Mucosa of rectum (tissue), 2 donors: ENCODE measurements around the gene SLC25A14.

Experiments used
- H3K27ac ChIP-seq, 2 donors: one replicate each; pipeline ENCODE4 v1.7.0; 2013; ENCODE audit warnings: inconsistent platforms in 2 of 2, low read depth in 2 of 2, low read length in 2 of 2
- H3K27me3 ChIP-seq, 2 donors: one replicate each; pipeline ENCODE4 v1.7.0; 2013; ENCODE audit warnings: low read length in 2 of 2; ENCODE audit not compliant: control insufficient read depth in 2 of 2, insufficient read depth in 2 of 2
- H3K36me3 ChIP-seq, 2 donors: one replicate each; pipeline ENCODE4 v1.7.0; 2013; ENCODE audit warnings: low read length in 2 of 2; ENCODE audit not compliant: control insufficient read depth in 2 of 2, insufficient read depth in 2 of 2
- H3K4me1 ChIP-seq, 2 donors: one replicate each; pipeline ENCODE4 v1.7.0; 2013; ENCODE audit warnings: low read length in 2 of 2, mild to moderate bottlenecking in 1 of 2; ENCODE audit not compliant: control insufficient read depth in 2 of 2, insufficient read depth in 2 of 2
- H3K4me3 ChIP-seq, 2 donors: one replicate each; pipeline ENCODE4 v1.7.0; 2013; ENCODE audit warnings: low read length in 2 of 2
- H3K9ac ChIP-seq, 2 donors: one replicate each; pipeline ENCODE4 v1.7.0; 2013; ENCODE audit warnings: low read length in 2 of 2, low read depth in 1 of 2, mild to moderate bottlenecking in 1 of 2
- H3K9me3 ChIP-seq, 2 donors: one replicate each; pipeline ENCODE4 v1.7.0; 2013; ENCODE audit warnings: low read length in 2 of 2; ENCODE audit not compliant: control insufficient read depth in 2 of 2
- donor health status: healthy.
- donor health status: Normal muscosa, but diverticular disease.

SLC25A14 gene

GRCh38 chrX:130339408-130340222, at the start of gene SLC25A14:
Gene SLC25A14 (plus strand): TSS chrX:130339919. CDS start chrX:130340279, 360 bp downstream.
- H3K9ac ChIP-seq, result peak within 1 kb of the TSS; percentile 54 to 70
- H3K4me1 ChIP-seq, result peaks cover 0 to 3% of the 10 kb centered on the region in 2 donors
- no peaks in the 10 kb centered on the region for H3K9me3 ChIP-seq
- H3K27me3 ChIP-seq, result peaks cover 0 to 4% of the 10 kb centered on the region in 2 donors
- no peaks in the 10 kb centered on the region for H3K36me3 ChIP-seq
- H3K4me3 ChIP-seq, result peak within 1 kb of the TSS; percentile 71 to 88
- H3K27ac ChIP-seq, result peak within 1 kb of the TSS in 1 of 2 donors; percentile 38

- H3K27ac ChIP-seq, result no peak overlapping the region
- no peaks in the 10 kb centered on the region for H3K9me3 ChIP-seq
- no peaks in the 10 kb centered on the region for H3K4me1 ChIP-seq
- no peak overlapping the region for H3K4me3 ChIP-seq
- H3K36me3 ChIP-seq, result no peaks in the 10 kb centered on the region
- peaks cover 0 to 2% of the 10 kb centered on the region in 2 donors for H3K27me3 ChIP-seq
- no peak overlapping the region for H3K9ac ChIP-seq
Measured at GRCh38 chrX:130295519-130296296, 44.0 kb upstream of the SLC25A14 start.

- peaks cover 0 to 4% of the 10 kb centered on the region in 2 donors for H3K9me3 ChIP-seq
- no peak overlapping the region for H3K9ac ChIP-seq
- H3K4me3 ChIP-seq, result no peak overlapping the region
- no peak overlapping the region for H3K27ac ChIP-seq
- H3K36me3 ChIP-seq, result no peaks in the 10 kb centered on the region
- H3K27me3 ChIP-seq, result peaks cover 0 to 2% of the 10 kb centered on the region in 2 donors
- no peaks in the 10 kb centered on the region for H3K4me1 ChIP-seq
Measured at GRCh38 chrX:130296297-130296678, 43.4 kb upstream of the SLC25A14 start.

GRCh38 chrX:130296743-130297142, 43.0 kb upstream of the SLC25A14 start:
- no peak overlapping the region for H3K4me3 ChIP-seq
- H3K27me3 ChIP-seq, result peaks cover 0 to 2% of the 10 kb centered on the region in 2 donors
- peaks cover 0 to 4% of the 10 kb centered on the region in 2 donors for H3K9me3 ChIP-seq
- H3K4me1 ChIP-seq, result no peaks in the 10 kb centered on the region
- no peaks in the 10 kb centered on the region for H3K36me3 ChIP-seq
- no peak overlapping the region for H3K9ac ChIP-seq
- H3K27ac ChIP-seq, result no peak overlapping the region

- H3K36me3 ChIP-seq, result no peaks in the 10 kb centered on the region
- peak overlapping the region; percentile 38 to 48 for H3K4me3 ChIP-seq
- no peak overlapping the region for H3K27ac ChIP-seq
- peak overlapping the region in 1 of 2 donors; percentile 26 for H3K9ac ChIP-seq
- H3K9me3 ChIP-seq, result peaks cover 0 to 4% of the 10 kb centered on the region in 2 donors
- no peaks in the 10 kb centered on the region for H3K4me1 ChIP-seq
- H3K27me3 ChIP-seq, result no peaks in the 10 kb centered on the region
Measured at GRCh38 chrX:130299279-130300009, 40.3 kb upstream of the SLC25A14 start.

GRCh38 chrX:130300010-130300282, 39.8 kb upstream of the SLC25A14 start:
- Histone ChIP-seq H3K4me1 (no peaks in the 10 kb centered on the region), H3K9ac (peak overlapping the region in 1 of 2 donors; percentile 26), H3K27me3 (no peaks in the 10 kb centered on the region), H3K27ac (no peak overlapping the region), H3K36me3 (no peaks in the 10 kb centered on the region), H3K4me3 (peak overlapping the region; percentile 38 to 48), H3K9me3 (peaks cover 0 to 4% of the 10 kb centered on the region in 2 donors)

- Histone ChIP-seq H3K27ac (no peak overlapping the region), H3K27me3 (no peaks in the 10 kb centered on the region), H3K4me1 (no peaks in the 10 kb centered on the region), H3K9ac (no peak overlapping the region), H3K36me3 (no peaks in the 10 kb centered on the region), H3K4me3 (no peak overlapping the region), H3K9me3 (peaks cover 0 to 4% of the 10 kb centered on the region in 2 donors)
Measured at GRCh38 chrX:130301405-130301804, 38.3 kb upstream of the SLC25A14 start.

- no peaks in the 10 kb centered on the region for H3K27me3 ChIP-seq
- no peak overlapping the region for H3K9ac ChIP-seq
- no peak overlapping the region for H3K27ac ChIP-seq
- no peaks in the 10 kb centered on the region for H3K4me1 ChIP-seq
- peaks cover 0 to 4% of the 10 kb centered on the region in 2 donors for H3K9me3 ChIP-seq
- no peak overlapping the region for H3K4me3 ChIP-seq
- H3K36me3 ChIP-seq, result no peaks in the 10 kb centered on the region
Measured at GRCh38 chrX:130301977-130302376, 37.7 kb upstream of the SLC25A14 start.

GRCh38 chrX:130304587-130305368, 34.9 kb upstream of the SLC25A14 start:
- Histone ChIP-seq H3K36me3 (no peaks in the 10 kb centered on the region), H3K4me1 (no peaks in the 10 kb centered on the region), H3K9ac (no peak overlapping the region), H3K9me3 (peaks cover 0 to 4% of the 10 kb centered on the region in 2 donors), H3K27ac (no peak overlapping the region), H3K27me3 (no peaks in the 10 kb centered on the region), H3K4me3 (no peak overlapping the region)
